Activated B cell treated with CpG ODN at 0.5 μM for 24 hours (primary cell): ENCODE measurements around the gene MYO16. TPM values are rescaled to one million over a fixed set of nuclear protein-coding genes. Genes with fewer than 3 reads are reported as not detected.

Experiments used
- ATAC-seq: fragments of 200-7000 bp; cut with Tn5 transposase; one replicate; pipeline ENCODE4 v1.10.0; 2021; ENCODE audit warnings: low read depth, mild to moderate bottlenecking, moderate library complexity
- CTCF ChIA-PET: fragments of 350-600 bp; sonication (Branson Sonifier 250); formaldehyde crosslinking; loops from one replicate; lab custom pipeline; 2021; ENCODE audit warnings: antibody characterized with exemption; lab: Charles Lee
- POLR2A ChIA-PET: fragments of 350-600 bp; sonication (Branson Sonifier 250); formaldehyde crosslinking; loops from one replicate; lab custom pipeline; 2021; ENCODE audit warnings: antibody characterized with exemption; lab: Charles Lee
- DNase-seq: peaks from one replicate; pipeline ENCODE4 v3.0.0; 2022
- H3K27ac Mint-ChIP-seq: one replicate; pipeline ENCODE4 v1.8.0; 2020; ENCODE audit warnings: mixed read lengths
- H3K27me3 Mint-ChIP-seq: one replicate; pipeline ENCODE4 v1.8.0; 2021; ENCODE audit warnings: mixed read lengths
- H3K36me3 Mint-ChIP-seq: one replicate; pipeline ENCODE4 v1.8.0; 2021; ENCODE audit warnings: low read depth, mixed read lengths
- H3K4me1 Mint-ChIP-seq: one replicate; pipeline ENCODE4 v1.8.0; 2021; ENCODE audit warnings: mixed read lengths
- H3K4me3 Mint-ChIP-seq: one replicate; pipeline ENCODE4 v1.8.0; 2020; ENCODE audit warnings: mild to moderate bottlenecking, mixed read lengths
- H3K9me3 Mint-ChIP-seq: one replicate; pipeline ENCODE4 v1.8.0; 2020; ENCODE audit warnings: mixed read lengths
- CTCF ChIP-seq: fragments of 200-600 bp; IDR thresholded peaks from one replicate; pipeline ENCODE4 v1.8.0; 2022; ENCODE audit warnings: antibody characterized with exemption, mild to moderate bottlenecking
- intact Hi-C: fragments of 100-400 bp; cut with micrococcal nuclease; formaldehyde crosslinking; loops from one replicate; pipeline ENCODE4 v1.15.1; 2024
- total RNA-seq: library from RNA; stranded (reverse); gene quantifications from 2 replicates; pipeline ENCODE4 v1.2.3, GENCODE V29; 2022

The MYO16 gene
- total RNA-seq, 1 donor from 2014 or later = not detected

GRCh38 chr13:108924541-108924940 is 295.1 kb downstream of the MYO16 start:
- Mint-ChIP-seq H3K27ac (no peak overlapping the region), H3K36me3 (no peaks in the 10 kb centered on the region), H3K4me3 (no peak overlapping the region), H3K9me3 (no peaks in the 10 kb centered on the region), H3K4me1 (no peaks in the 10 kb centered on the region), H3K27me3 (peaks cover 3% of the 10 kb centered on the region)
- ChIA-PET CTCF (no interaction called here), POLR2A (no interaction called here)
- DNase-seq = no peak
- intact Hi-C loops = no loop called here
- ATAC-seq = no peak
- no peak for TF ChIP-seq CTCF

GRCh38 chr13:108925070-108925469 is 295.7 kb downstream of the MYO16 start:
- H3K36me3 Mint-ChIP-seq = no peaks in the 10 kb centered on the region
- H3K4me3 Mint-ChIP-seq = no peak overlapping the region
- H3K27me3 Mint-ChIP-seq = peaks cover 3% of the 10 kb centered on the region
- intact Hi-C loops = no loop called here
- H3K27ac Mint-ChIP-seq = no peak overlapping the region
- DNase-seq = no peak
- H3K9me3 Mint-ChIP-seq = no peaks in the 10 kb centered on the region
- POLR2A ChIA-PET = no interaction called here
- no peaks in the 10 kb centered on the region for H3K4me1 Mint-ChIP-seq
- CTCF ChIA-PET = no interaction called here
- no peak for ATAC-seq
- TF ChIP-seq CTCF = no peak

- no peak for ATAC-seq
- Mint-ChIP-seq H3K27ac (no peak overlapping the region), H3K4me1 (no peaks in the 10 kb centered on the region), H3K27me3 (peaks cover 3% of the 10 kb centered on the region), H3K36me3 (no peaks in the 10 kb centered on the region), H3K4me3 (no peak overlapping the region), H3K9me3 (no peaks in the 10 kb centered on the region)
- ChIA-PET CTCF (no interaction called here), POLR2A (no interaction called here)
- TF ChIP-seq CTCF = no peak
- DNase-seq = no peak
- intact Hi-C loops = no loop called here
Measured at GRCh38 chr13:108926862-108927261, 297.5 kb downstream of the MYO16 start.

- no peaks in the 10 kb centered on the region for H3K4me1 Mint-ChIP-seq
- H3K9me3 Mint-ChIP-seq = no peaks in the 10 kb centered on the region
- TF ChIP-seq CTCF = no peak
- no peaks in the 10 kb centered on the region for H3K36me3 Mint-ChIP-seq
- no peak for DNase-seq
- no peak overlapping the region for H3K27ac Mint-ChIP-seq
- POLR2A ChIA-PET = no interaction called here
- peaks cover 3% of the 10 kb centered on the region for H3K27me3 Mint-ChIP-seq
- intact Hi-C loops = no loop called here
- no peak overlapping the region for H3K4me3 Mint-ChIP-seq
- CTCF ChIA-PET = no interaction called here
- no peak for ATAC-seq
Measured at GRCh38 chr13:108927615-108928014, 298.2 kb downstream of the MYO16 start.

GRCh38 chr13:108929532-108930206 is 300.3 kb downstream of the MYO16 start:
- ATAC-seq (no peak), DNase-seq (no peak)
- H3K4me3 Mint-ChIP-seq = no peak overlapping the region
- intact Hi-C loops = no loop called here
- H3K9me3 Mint-ChIP-seq = no peaks in the 10 kb centered on the region
- ChIA-PET CTCF (no interaction called here), POLR2A (no interaction called here)
- H3K27me3 Mint-ChIP-seq = peaks cover 3% of the 10 kb centered on the region
- no peak overlapping the region for H3K27ac Mint-ChIP-seq
- H3K4me1 Mint-ChIP-seq = no peaks in the 10 kb centered on the region
- TF ChIP-seq CTCF = no peak
- H3K36me3 Mint-ChIP-seq = no peaks in the 10 kb centered on the region
